ENCODE results near the gene PPP1R7.

Gene PPP1R7

GRCh38 chr2:241208058-241208457, 57.8 kb downstream of the PPP1R7 start:
- Mint-ChIP-seq H3K27ac (no peak overlapping the region), H3K36me3 (ENCODE audit: low read depth) (no peaks in the 10 kb centered on the region), H3K4me3 (no peak overlapping the region), H3K27me3 (no peaks in the 10 kb centered on the region), H3K4me1 (ENCODE audit: low read depth) (no peaks in the 10 kb centered on the region), H3K9me3 (no peaks in the 10 kb centered on the region)
- no peak for DNase-seq

GRCh38 chr2:241209271-241209670, 59.0 kb downstream of the PPP1R7 start:
- no peak overlapping the region for H3K27ac Mint-ChIP-seq
- no peak overlapping the region for H3K4me3 Mint-ChIP-seq
- H3K4me1 Mint-ChIP-seq (ENCODE audit: low read depth): no peaks in the 10 kb centered on the region
- H3K27me3 Mint-ChIP-seq: no peaks in the 10 kb centered on the region
- no peaks in the 10 kb centered on the region for H3K9me3 Mint-ChIP-seq
- DNase-seq: no peak
- no peaks in the 10 kb centered on the region for H3K36me3 Mint-ChIP-seq (ENCODE audit: low read depth)

- Mint-ChIP-seq H3K27ac (no peak overlapping the region), H3K4me1 (ENCODE audit: low read depth) (no peaks in the 10 kb centered on the region), H3K9me3 (no peaks in the 10 kb centered on the region), H3K4me3 (no peak overlapping the region), H3K27me3 (no peaks in the 10 kb centered on the region), H3K36me3 (ENCODE audit: low read depth) (no peaks in the 10 kb centered on the region)
- no peak for DNase-seq
These were observed 61.0 kb downstream of the PPP1R7 start for GRCh38 chr2:241211276-241211675.

GRCh38 chr2:241213041-241213440, 62.8 kb downstream of the PPP1R7 start:
- H3K27me3 Mint-ChIP-seq: peaks cover 2% of the 10 kb centered on the region
- no peaks in the 10 kb centered on the region for H3K36me3 Mint-ChIP-seq (ENCODE audit: low read depth)
- H3K4me3 Mint-ChIP-seq: no peak overlapping the region
- H3K27ac Mint-ChIP-seq: no peak overlapping the region
- no peaks in the 10 kb centered on the region for H3K9me3 Mint-ChIP-seq
- H3K4me1 Mint-ChIP-seq (ENCODE audit: low read depth): peaks cover 3% of the 10 kb centered on the region
- DNase-seq: no peak

GRCh38 chr2:241213567-241213966, 63.3 kb downstream of the PPP1R7 start:
- DNase-seq: no peak
- Mint-ChIP-seq H3K27ac (no peak overlapping the region), H3K4me3 (no peak overlapping the region), H3K27me3 (peaks cover 4% of the 10 kb centered on the region), H3K4me1 (ENCODE audit: low read depth) (peaks cover 6% of the 10 kb centered on the region), H3K9me3 (no peaks in the 10 kb centered on the region), H3K36me3 (ENCODE audit: low read depth) (no peaks in the 10 kb centered on the region)

GRCh38 chr2:241214209-241214608, 63.9 kb downstream of the PPP1R7 start:
- Mint-ChIP-seq H3K4me3 (no peak overlapping the region), H3K27ac (no peak overlapping the region)

GRCh38 chr2:241214766-241215165, 64.5 kb downstream of the PPP1R7 start:
- no peak for DNase-seq
- no peak overlapping the region for H3K27ac Mint-ChIP-seq
- no peaks in the 10 kb centered on the region for H3K9me3 Mint-ChIP-seq
- no peaks in the 10 kb centered on the region for H3K36me3 Mint-ChIP-seq (ENCODE audit: low read depth)
- peaks cover 13% of the 10 kb centered on the region for H3K27me3 Mint-ChIP-seq
- peaks cover 14% of the 10 kb centered on the region for H3K4me1 Mint-ChIP-seq (ENCODE audit: low read depth)
- no peak overlapping the region for H3K4me3 Mint-ChIP-seq

More at GRCh38 chr2:241214209-241214608, 63.9 kb downstream of the PPP1R7 start:
- H3K27me3 Mint-ChIP-seq: peaks cover 11% of the 10 kb centered on the region
- H3K36me3 Mint-ChIP-seq (ENCODE audit: low read depth): no peaks in the 10 kb centered on the region
- no peaks in the 10 kb centered on the region for H3K9me3 Mint-ChIP-seq
- peaks cover 12% of the 10 kb centered on the region for H3K4me1 Mint-ChIP-seq (ENCODE audit: low read depth)
- DNase-seq: no peak

GRCh38 chr2:241215421-241215820, 65.2 kb downstream of the PPP1R7 start:
- Mint-ChIP-seq H3K4me3 (no peak overlapping the region), H3K4me1 (ENCODE audit: low read depth) (peaks cover 14% of the 10 kb centered on the region), H3K9me3 (no peaks in the 10 kb centered on the region), H3K36me3 (ENCODE audit: low read depth) (no peaks in the 10 kb centered on the region), H3K27me3 (peaks cover 16% of the 10 kb centered on the region), H3K27ac (no peak overlapping the region)
- DNase-seq: no peak

- no peak overlapping the region for H3K27ac Mint-ChIP-seq
- H3K9me3 Mint-ChIP-seq: no peaks in the 10 kb centered on the region
- DNase-seq: no peak
- no peaks in the 10 kb centered on the region for H3K36me3 Mint-ChIP-seq (ENCODE audit: low read depth)
- H3K4me3 Mint-ChIP-seq: peak overlapping the region; percentile 42
- H3K4me1 Mint-ChIP-seq (ENCODE audit: low read depth): peaks cover 14% of the 10 kb centered on the region
- peaks cover 16% of the 10 kb centered on the region for H3K27me3 Mint-ChIP-seq
These were observed 66.0 kb downstream of the PPP1R7 start for GRCh38 chr2:241216211-241216761.

- Mint-ChIP-seq H3K4me3 (peak overlapping the region; percentile 69), H3K27me3 (peaks cover 16% of the 10 kb centered on the region), H3K9me3 (no peaks in the 10 kb centered on the region), H3K4me1 (ENCODE audit: low read depth) (peaks cover 14% of the 10 kb centered on the region), H3K27ac (peak overlapping the region; percentile 59), H3K36me3 (ENCODE audit: low read depth) (no peaks in the 10 kb centered on the region)
- DNase-seq: peak; percentile 69
These were observed 67.2 kb downstream of the PPP1R7 start for GRCh38 chr2:241217320-241218031.

- H3K27ac Mint-ChIP-seq: peak overlapping the region; percentile 82
- peaks cover 17% of the 10 kb centered on the region for H3K4me1 Mint-ChIP-seq (ENCODE audit: low read depth)
- DNase-seq: peak; percentile 55
- H3K27me3 Mint-ChIP-seq: peaks cover 16% of the 10 kb centered on the region
- H3K36me3 Mint-ChIP-seq (ENCODE audit: low read depth): no peaks in the 10 kb centered on the region
- peak overlapping the region; percentile 79 for H3K4me3 Mint-ChIP-seq
- H3K9me3 Mint-ChIP-seq: no peaks in the 10 kb centered on the region
These were observed 68.1 kb downstream of the PPP1R7 start for GRCh38 chr2:241218131-241219029.

- H3K36me3 Mint-ChIP-seq (ENCODE audit: low read depth): no peaks in the 10 kb centered on the region
- peak overlapping the region; percentile 79 for H3K4me3 Mint-ChIP-seq
These were observed 68.7 kb downstream of the PPP1R7 start for GRCh38 chr2:241219030-241219382.

GRCh38 chr2:241219856-241220356, 69.6 kb downstream of the PPP1R7 start:
- no peaks in the 10 kb centered on the region for H3K36me3 Mint-ChIP-seq (ENCODE audit: low read depth)
- peaks cover 24% of the 10 kb centered on the region for H3K4me1 Mint-ChIP-seq (ENCODE audit: low read depth)
- H3K4me3 Mint-ChIP-seq: no peak overlapping the region
- no peak overlapping the region for H3K27ac Mint-ChIP-seq
- no peaks in the 10 kb centered on the region for H3K9me3 Mint-ChIP-seq
- H3K27me3 Mint-ChIP-seq: peaks cover 16% of the 10 kb centered on the region
- no peak for DNase-seq

More at GRCh38 chr2:241219030-241219382, 68.7 kb downstream of the PPP1R7 start:
- Mint-ChIP-seq H3K9me3 (no peaks in the 10 kb centered on the region), H3K27ac (no peak overlapping the region), H3K27me3 (peaks cover 16% of the 10 kb centered on the region), H3K4me1 (ENCODE audit: low read depth) (peaks cover 20% of the 10 kb centered on the region)
- DNase-seq: no peak

GRCh38 chr2:241223211-241224017, 73.1 kb downstream of the PPP1R7 start:
- H3K9me3 Mint-ChIP-seq: no peaks in the 10 kb centered on the region
- peaks cover 29% of the 10 kb centered on the region for H3K36me3 Mint-ChIP-seq (ENCODE audit: low read depth)
- DNase-seq: no peak
- H3K4me3 Mint-ChIP-seq: no peak overlapping the region
- H3K27me3 Mint-ChIP-seq: peaks cover 14% of the 10 kb centered on the region
- peaks cover 20% of the 10 kb centered on the region for H3K4me1 Mint-ChIP-seq (ENCODE audit: low read depth)
- peak overlapping the region; percentile 5 for H3K27ac Mint-ChIP-seq
